Measurements from ENCODE around the gene OR4C6.

OR4C6 gene

GRCh38 chr11:55661901-55662300 is at the start of gene OR4C6:
Gene OR4C6 (plus strand): TSS chr11:55662201. CDS start chr11:55665167, 2,966 bp downstream.
- no peak for DNase-seq (ENCODE audit: low read depth)

- DNase-seq (ENCODE audit: low read depth) = no peak
Measured at GRCh38 chr11:55624531-55624930, 37.5 kb upstream of the OR4C6 start.

- no peak for DNase-seq (ENCODE audit: low read depth)
Measured at GRCh38 chr11:55634813-55635212, 27.2 kb upstream of the OR4C6 start, which contains the start of gene OR4P4. Gene OR4P4 (plus strand): TSS chr11:55635113.

- DNase-seq (ENCODE audit: low read depth) = no peak
Measured at GRCh38 chr11:55648027-55648426, 14.0 kb upstream of the OR4C6 start, which contains the start of gene OR4S2. Gene OR4S2 (plus strand): TSS chr11:55648327. CDS start chr11:55650904, 2,577 bp downstream.

- DNase-seq (ENCODE audit: low read depth) = no peak
Measured at GRCh38 chr11:55652560-55652959, 9.4 kb upstream of the OR4C6 start.

- DNase-seq (ENCODE audit: low read depth) = no peak
Measured at GRCh38 chr11:55655096-55655495, 6.9 kb upstream of the OR4C6 start.

GRCh38 chr11:55658031-55658573 is 3.9 kb upstream of the OR4C6 start:
- DNase-seq (ENCODE audit: low read depth) = no peak

GRCh38 chr11:55658608-55659007 is 3.4 kb upstream of the OR4C6 start:
- no peak for DNase-seq (ENCODE audit: low read depth)

- no peak for DNase-seq (ENCODE audit: low read depth)
Measured at GRCh38 chr11:55669376-55669775, 7.4 kb downstream of the OR4C6 start.

- no peak for DNase-seq (ENCODE audit: low read depth)
Measured at GRCh38 chr11:55673860-55674259, 11.9 kb downstream of the OR4C6 start.

GRCh38 chr11:55697817-55698216 is 35.8 kb downstream of the OR4C6 start:
- DNase-seq (ENCODE audit: low read depth) = no peak

GRCh38 chr11:55701429-55701828 is 39.4 kb downstream of the OR4C6 start:
- DNase-seq (ENCODE audit: low read depth) = no peak

- DNase-seq (ENCODE audit: low read depth) = no peak
Measured at GRCh38 chr11:55707029-55707428, 45.0 kb downstream of the OR4C6 start.

GRCh38 chr11:55714982-55715888 is 53.2 kb downstream of the OR4C6 start:
- no peak for DNase-seq (ENCODE audit: low read depth)

Measured in activated T-cell treated with anti-CD3 and anti-CD28 coated beads for 1 hour (primary cell).